HL-60 (cell line): Measurements from ENCODE around the gene CCDC185.

Experiments
- GABPA ChIP-seq: IDR thresholded peaks from 2 replicates; pipeline ENCODE4 v1.6.1; 2012; ENCODE audit warnings: low read depth
- POLR2AphosphoS5 ChIP-seq: IDR thresholded peaks from 2 replicates; pipeline ENCODE4 v1.6.1; 2012; ENCODE audit warnings: low read depth
- TF ChIP-seq, protein P1 (sequence below): IDR thresholded peaks from one replicate; pipeline ENCODE4 v1.5.1; 2011; ENCODE audit warnings: low read length, control low read depth, inconsistent platforms; ENCODE audit not compliant: insufficient read depth

DNA sequence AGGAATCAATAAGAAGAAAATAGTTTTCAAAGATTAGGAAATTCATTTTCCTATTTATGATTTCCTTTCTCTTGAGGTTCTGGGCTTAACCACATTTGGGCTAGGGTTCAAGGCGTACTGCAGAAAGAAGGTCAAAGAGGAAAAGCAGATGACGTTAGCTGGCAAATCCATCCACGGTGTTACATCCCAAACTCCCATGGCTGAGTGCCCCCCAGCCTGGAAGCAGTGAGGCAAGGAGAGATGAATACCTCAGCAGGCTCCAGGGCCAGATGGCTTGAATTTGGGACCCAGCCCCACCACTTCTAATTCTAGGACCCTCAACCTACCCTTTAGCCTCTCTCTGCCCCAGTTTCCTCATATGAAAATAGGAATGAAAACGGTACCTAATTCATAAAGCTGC, 46.9 kb upstream of the CCDC185 start:
- TF ChIP-seq, protein P1, sequence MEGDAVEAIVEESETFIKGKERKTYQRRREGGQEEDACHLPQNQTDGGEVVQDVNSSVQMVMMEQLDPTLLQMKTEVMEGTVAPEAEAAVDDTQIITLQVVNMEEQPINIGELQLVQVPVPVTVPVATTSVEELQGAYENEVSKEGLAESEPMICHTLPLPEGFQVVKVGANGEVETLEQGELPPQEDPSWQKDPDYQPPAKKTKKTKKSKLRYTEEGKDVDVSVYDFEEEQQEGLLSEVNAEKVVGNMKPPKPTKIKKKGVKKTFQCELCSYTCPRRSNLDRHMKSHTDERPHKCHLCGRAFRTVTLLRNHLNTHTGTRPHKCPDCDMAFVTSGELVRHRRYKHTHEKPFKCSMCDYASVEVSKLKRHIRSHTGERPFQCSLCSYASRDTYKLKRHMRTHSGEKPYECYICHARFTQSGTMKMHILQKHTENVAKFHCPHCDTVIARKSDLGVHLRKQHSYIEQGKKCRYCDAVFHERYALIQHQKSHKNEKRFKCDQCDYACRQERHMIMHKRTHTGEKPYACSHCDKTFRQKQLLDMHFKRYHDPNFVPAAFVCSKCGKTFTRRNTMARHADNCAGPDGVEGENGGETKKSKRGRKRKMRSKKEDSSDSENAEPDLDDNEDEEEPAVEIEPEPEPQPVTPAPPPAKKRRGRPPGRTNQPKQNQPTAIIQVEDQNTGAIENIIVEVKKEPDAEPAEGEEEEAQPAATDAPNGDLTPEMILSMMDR, result no peak
- no peak for TF ChIP-seq POLR2AphosphoS5
- no peak for TF ChIP-seq GABPA
